GM12873 (cell line): Measurements from ENCODE around the gene EYS.

Experiments
- TF ChIP-seq, protein P1 (sequence below): IDR thresholded peaks from 2 replicates; pipeline ENCODE4 v1.5.1; 2012; ENCODE audit warnings: low read depth, mild to moderate bottlenecking, moderate library complexity, low read length, control low read depth; ENCODE audit not compliant: insufficient read depth; ENCODE audit errors: missing control alignments

EYS gene

DNA sequence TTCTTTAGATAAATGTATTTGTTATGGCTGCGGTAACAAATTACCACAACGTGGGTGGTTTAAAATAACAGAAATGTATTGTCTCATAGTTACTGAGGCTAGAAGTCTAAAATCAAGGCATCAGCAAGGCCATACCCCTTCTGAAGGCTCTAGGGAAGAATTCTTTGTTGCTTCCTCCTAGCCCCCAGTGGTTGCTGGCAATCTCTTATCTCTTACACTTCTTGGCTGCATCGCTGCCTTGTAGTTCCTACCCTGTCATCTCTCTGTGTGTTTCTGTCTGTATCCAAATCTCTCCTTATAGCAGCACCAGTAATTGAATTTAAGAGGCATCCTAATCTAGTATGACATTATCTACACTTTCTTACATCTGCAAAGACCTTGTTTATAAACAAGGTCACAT is 1536.7 kb downstream of the EYS start:
- TF ChIP-seq, protein P1, sequence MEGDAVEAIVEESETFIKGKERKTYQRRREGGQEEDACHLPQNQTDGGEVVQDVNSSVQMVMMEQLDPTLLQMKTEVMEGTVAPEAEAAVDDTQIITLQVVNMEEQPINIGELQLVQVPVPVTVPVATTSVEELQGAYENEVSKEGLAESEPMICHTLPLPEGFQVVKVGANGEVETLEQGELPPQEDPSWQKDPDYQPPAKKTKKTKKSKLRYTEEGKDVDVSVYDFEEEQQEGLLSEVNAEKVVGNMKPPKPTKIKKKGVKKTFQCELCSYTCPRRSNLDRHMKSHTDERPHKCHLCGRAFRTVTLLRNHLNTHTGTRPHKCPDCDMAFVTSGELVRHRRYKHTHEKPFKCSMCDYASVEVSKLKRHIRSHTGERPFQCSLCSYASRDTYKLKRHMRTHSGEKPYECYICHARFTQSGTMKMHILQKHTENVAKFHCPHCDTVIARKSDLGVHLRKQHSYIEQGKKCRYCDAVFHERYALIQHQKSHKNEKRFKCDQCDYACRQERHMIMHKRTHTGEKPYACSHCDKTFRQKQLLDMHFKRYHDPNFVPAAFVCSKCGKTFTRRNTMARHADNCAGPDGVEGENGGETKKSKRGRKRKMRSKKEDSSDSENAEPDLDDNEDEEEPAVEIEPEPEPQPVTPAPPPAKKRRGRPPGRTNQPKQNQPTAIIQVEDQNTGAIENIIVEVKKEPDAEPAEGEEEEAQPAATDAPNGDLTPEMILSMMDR = no peak

DNA sequence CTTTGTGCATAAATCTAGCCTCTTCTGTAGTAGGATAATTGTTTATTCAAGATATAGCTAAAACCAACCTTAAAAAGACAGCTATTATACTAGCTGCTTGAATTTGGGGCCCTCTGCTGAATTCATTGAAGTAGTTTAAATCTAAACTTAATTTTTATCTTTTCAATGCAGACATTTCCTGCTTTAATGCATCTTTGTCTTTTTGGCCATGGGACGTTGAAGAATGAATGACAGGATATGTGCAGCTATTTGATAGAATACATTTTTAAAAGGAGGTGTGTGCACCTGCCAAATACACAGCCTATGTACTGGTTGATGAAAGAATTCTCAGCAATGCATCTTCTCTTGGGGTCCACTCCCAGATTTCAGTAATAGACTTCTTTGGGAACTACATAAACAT is 1546.5 kb downstream of the EYS start:
- TF ChIP-seq, protein P1 = no peak

DNA sequence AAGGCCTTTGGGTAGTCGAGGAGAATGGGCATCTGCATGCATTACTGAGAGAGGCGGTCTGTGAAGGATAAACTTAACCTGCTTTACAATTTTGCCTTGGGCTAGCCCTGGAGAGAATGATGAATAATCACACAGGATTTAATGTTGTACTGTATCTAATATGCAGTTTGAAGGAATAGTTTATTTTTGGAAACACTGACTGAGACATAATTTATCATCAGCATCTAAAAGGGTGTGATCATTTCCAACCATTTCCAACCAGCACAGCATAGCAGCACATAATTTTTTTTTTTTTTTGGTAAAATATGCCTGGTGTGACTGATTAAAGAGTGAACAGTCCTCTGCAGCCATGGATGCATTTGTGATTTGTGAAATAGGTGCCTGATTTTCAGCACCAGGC is 1552.0 kb downstream of the EYS start:
- TF ChIP-seq, protein P1 = no peak

DNA sequence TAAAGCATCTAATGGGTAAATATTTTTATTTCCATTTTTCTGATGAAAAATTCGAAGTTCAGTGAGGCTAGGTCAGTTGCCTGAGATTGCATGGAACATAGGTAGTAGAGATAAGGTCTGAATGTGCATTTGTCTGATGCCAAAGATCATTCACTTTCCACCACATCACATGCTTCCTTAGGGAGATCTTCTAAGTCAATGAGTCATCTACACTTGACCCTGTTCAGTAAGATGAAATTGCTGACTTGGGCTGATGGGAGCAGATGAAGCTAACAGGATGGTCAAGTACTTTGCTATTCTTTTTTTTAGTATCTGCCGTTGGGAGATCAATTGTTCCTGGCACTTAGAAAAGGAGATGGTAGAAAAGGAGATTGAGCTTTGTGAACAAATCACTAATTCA is 1560.2 kb downstream of the EYS start:
- TF ChIP-seq, protein P1 = no peak

DNA sequence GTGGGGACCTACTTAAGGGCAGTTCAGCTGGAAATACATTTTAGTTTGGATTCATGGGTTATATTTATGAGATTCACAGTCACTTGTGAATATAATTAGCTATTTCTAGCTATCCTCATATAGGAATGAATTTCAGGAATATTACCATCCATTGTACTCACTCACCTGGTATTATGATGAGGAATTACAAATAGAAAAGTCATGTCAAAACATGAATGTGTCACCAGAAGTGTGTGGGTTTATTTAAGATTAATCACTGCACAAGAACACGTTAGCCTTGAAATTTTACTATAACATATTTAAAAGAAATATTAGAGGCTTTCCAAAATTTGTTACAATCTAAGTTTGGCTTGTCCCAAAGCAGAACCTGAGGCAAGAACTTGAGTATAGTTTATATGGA is 1560.9 kb downstream of the EYS start:
- TF ChIP-seq, protein P1 = no peak

DNA sequence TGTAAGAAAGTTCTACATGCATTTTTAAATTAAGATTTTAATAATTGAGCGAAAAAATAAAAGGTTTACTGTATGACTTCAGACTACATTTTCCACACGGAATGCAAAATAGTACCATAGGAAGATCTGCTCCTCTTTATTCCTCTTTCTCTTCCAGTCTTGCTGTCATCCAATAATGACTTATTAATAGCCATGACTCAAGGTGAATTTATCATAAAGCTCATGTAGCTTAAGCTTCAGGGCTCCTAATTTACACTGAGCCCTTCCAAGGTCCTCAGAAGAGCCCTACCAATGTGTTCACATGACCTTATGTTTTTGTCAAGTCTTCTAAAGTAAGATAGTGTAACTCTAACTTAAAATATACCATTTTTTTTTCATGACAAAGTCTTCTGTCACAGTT is 1561.4 kb downstream of the EYS start:
- TF ChIP-seq, protein P1 = no peak

DNA sequence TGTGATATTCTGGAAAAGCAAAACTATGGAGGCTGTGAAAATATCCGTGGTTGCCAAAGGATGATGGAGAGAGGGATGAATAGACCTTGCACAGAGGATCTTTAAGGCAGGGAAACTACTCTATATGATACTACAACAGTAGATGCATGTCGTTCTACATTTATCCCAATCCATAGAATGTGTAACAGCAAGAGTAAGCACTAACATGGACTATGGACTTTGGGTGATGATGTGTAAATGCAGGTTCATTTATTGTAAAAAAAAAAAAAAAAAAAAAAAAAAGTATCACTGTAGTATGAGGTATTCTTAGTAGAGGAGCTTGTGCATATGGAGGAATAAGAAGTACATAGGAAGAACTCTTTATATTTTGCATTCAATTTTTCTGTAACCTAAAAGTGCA is 1563.9 kb downstream of the EYS start:
- TF ChIP-seq, protein P1 = no peak
